Smooth muscle cell (in vitro differentiated cells): ENCODE data around the gene ZNF628. TPM values are rescaled to one million over a fixed set of nuclear protein-coding genes. Genes with fewer than 3 reads are reported as not detected.
A peak's percentile ranks its signal among the peaks of the same experiment; 100 is the strongest.

Source experiments
- DNase-seq: peaks from one replicate; lab custom pipeline; 2025; ENCODE audit not compliant: unreplicated experiment; lab: John Stamatoyannopoulos, UW
- H2AFZ ChIP-seq: fragments of 200-600 bp; sonication (generic); 2 replicates; pipeline ENCODE4 v1.6.0; 2016; ENCODE audit warnings: antibody characterized with exemption, low read depth, mild to moderate bottlenecking
- H3F3A ChIP-seq: fragments of 200-600 bp; sonication (generic); 2 replicates; pipeline ENCODE4 v1.6.0; 2017; ENCODE audit warnings: antibody characterized with exemption, low read depth
- H3K27ac ChIP-seq: fragments of 200-600 bp; sonication (generic); 2 replicates; pipeline ENCODE4 v1.5.1; 2016; ENCODE audit warnings: low read depth, mild to moderate bottlenecking
- H3K27me3 ChIP-seq: fragments of 200-600 bp; sonication (generic); 2 replicates; pipeline ENCODE4 v1.6.1; 2016; ENCODE audit warnings: low read depth, mild to moderate bottlenecking
- H3K36me3 ChIP-seq: fragments of 200-600 bp; sonication (generic); 2 replicates; pipeline ENCODE4 v1.5.1; 2016; ENCODE audit warnings: low read depth
- H3K4me1 ChIP-seq: fragments of 200-600 bp; sonication (generic); 2 replicates; pipeline ENCODE4 v1.5.1; 2016; ENCODE audit warnings: low read depth
- H3K4me2 ChIP-seq: fragments of 200-600 bp; sonication (generic); 2 replicates; pipeline ENCODE4 v1.6.0; 2016; ENCODE audit warnings: mild to moderate bottlenecking
- H3K4me3 ChIP-seq: fragments of 200-600 bp; sonication (generic); 2 replicates; pipeline ENCODE4 v1.5.1; 2016; ENCODE audit warnings: mild to moderate bottlenecking
- H3K79me2 ChIP-seq: fragments of 200-600 bp; sonication (generic); 2 replicates; pipeline ENCODE4 v1.6.0; 2016; ENCODE audit warnings: low read depth, mild to moderate bottlenecking
- H3K9ac ChIP-seq: fragments of 200-600 bp; sonication (generic); 2 replicates; pipeline ENCODE4 v1.6.0; 2016; ENCODE audit warnings: low read depth
- H3K9me3 ChIP-seq: fragments of 200-600 bp; sonication (generic); replicated peaks from 2 replicates; pipeline ENCODE4 v1.5.1; 2016; ENCODE audit warnings: low read depth
- H4K20me1 ChIP-seq: fragments of 200-600 bp; sonication (generic); 2 replicates; pipeline ENCODE4 v1.6.0; 2016; ENCODE audit warnings: low read depth
- WGBS: methylation state at CpG from one replicate; pipeline ENCODE4 v1.1.7; 2016; ENCODE audit warnings: low lambda C conversion rate; 5-methylcytosine and 5-hydroxymethylcytosine counted together
- polyA plus RNA-seq: library from polyadenylated mRNA; unstranded; fragments of >200 nt; fragmentation: Nextera tagmentation; extraction: Ambion mirVana; gene quantifications from 2 replicates; pipeline ENCODE4 v1.2.1, GENCODE V29; 2016
- total RNA-seq: library from RNA; depleted of rRNA; stranded (reverse); fragments of >200 nt; gene quantifications from 2 replicates; pipeline ENCODE4 v1.2.3, GENCODE V29; 2014
- TF ChIP-seq, protein P1 (sequence below): fragments of 200-600 bp; sonication (generic); IDR thresholded peaks from 2 replicates; pipeline ENCODE4 v1.5.1; 2017; ENCODE audit warnings: borderline replicate concordance, mild to moderate bottlenecking, antibody characterized with exemption; ENCODE audit not compliant: insufficient read depth, poor library complexity, severe bottlenecking

Gene ZNF628
- total and polyA plus RNA-seq, 2 experiments from 2014 or later, result 1.3 to 2.6 TPM

DNA sequence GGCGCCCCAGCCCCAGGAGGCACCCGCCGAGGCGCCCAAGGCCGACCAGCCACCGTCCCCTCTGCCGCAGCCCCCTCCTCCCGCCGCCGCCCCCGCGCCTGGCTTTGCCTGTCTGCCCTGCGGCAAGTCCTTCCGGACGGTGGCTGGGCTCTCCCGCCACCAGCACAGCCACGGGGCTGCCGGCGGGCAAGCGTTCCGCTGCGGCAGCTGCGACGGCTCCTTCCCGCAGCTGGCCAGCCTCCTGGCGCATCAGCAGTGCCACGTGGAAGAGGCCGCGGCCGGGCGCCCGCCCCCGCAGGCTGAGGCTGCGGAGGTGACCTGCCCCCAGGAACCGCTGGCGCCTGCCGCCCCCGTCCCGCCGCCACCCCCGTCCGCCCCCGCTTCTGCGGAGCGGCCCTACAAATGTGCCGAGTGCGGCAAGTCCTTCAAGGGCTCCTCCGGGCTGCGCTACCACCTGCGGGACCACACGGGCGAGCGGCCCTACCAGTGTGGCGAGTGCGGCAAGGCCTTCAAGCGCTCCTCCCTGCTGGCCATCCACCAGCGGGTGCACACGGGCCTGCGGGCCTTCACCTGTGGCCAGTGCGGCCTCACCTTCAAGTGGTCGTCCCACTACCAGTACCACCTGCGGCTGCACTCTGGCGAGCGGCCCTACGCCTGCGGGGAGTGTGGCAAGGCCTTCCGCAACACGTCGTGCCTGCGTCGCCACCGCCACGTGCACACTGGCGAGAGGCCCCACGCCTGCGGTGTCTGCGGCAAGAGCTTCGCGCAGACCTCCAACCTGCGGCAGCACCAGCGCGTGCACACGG is 5.9 kb downstream of the ZNF628 start:
- Histone ChIP-seq H3K79me2 (peaks cover 25% of the 10 kb centered on the region), H3K4me2 (no peak overlapping the region), H3K4me3 (no peak overlapping the region), H3K4me1 (peaks cover 28% of the 10 kb centered on the region), H3K9me3 (no peaks in the 10 kb centered on the region), H3F3A (peaks cover 12% of the 10 kb centered on the region), H3K9ac (no peak overlapping the region), H2AFZ (no peak overlapping the region), H4K20me1 (no peaks in the 10 kb centered on the region), H3K27me3 (no peaks in the 10 kb centered on the region), H3K27ac (no peak overlapping the region), H3K36me3 (no peaks in the 10 kb centered on the region)
- DNase-seq, result no peak
- 85% methylated on average over 70 of the region's 83 CpGs for WGBS
- TF ChIP-seq, protein P1, sequence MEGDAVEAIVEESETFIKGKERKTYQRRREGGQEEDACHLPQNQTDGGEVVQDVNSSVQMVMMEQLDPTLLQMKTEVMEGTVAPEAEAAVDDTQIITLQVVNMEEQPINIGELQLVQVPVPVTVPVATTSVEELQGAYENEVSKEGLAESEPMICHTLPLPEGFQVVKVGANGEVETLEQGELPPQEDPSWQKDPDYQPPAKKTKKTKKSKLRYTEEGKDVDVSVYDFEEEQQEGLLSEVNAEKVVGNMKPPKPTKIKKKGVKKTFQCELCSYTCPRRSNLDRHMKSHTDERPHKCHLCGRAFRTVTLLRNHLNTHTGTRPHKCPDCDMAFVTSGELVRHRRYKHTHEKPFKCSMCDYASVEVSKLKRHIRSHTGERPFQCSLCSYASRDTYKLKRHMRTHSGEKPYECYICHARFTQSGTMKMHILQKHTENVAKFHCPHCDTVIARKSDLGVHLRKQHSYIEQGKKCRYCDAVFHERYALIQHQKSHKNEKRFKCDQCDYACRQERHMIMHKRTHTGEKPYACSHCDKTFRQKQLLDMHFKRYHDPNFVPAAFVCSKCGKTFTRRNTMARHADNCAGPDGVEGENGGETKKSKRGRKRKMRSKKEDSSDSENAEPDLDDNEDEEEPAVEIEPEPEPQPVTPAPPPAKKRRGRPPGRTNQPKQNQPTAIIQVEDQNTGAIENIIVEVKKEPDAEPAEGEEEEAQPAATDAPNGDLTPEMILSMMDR, result no peak

DNA sequence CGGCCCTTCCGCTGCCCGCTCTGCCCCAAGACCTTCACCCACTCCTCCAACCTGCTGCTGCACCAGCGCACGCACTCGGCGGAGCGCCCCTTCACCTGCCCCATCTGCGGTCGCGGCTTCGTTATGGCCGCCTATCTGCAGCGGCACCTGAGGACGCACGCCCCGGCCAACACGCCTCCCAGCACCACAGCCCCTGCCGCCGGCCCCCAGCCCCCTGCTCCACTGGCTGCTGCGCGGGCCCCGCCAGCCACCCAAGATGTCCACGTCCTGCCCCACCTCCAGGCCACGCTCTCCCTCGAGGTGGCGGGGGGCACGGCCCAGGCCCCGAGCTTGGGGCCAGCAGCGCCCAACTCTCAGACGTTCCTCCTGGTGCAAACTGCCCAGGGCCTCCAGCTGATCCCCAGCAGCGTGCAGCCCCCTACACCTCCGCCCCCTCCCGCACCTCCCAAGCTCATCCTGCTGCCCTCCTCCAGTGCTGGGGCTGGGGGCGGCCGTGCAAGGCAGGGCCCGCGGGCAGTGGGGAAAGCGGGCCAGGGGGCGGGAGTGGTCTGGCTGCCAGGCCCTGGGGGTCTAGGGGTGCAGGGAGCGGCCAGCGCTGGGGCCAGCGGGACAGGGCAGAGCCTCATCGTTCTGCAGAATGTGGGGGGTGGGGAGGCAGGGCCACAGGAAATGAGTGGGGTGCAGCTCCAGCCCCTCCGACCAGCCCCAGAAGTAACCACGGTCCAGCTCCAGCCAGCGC is 6.7 kb downstream of the ZNF628 start:
- no peaks in the 10 kb centered on the region for H4K20me1 ChIP-seq
- no peak overlapping the region for H3K27ac ChIP-seq
- H3K9me3 ChIP-seq, result no peaks in the 10 kb centered on the region
- no peak overlapping the region for H3K9ac ChIP-seq
- no peak overlapping the region for H2AFZ ChIP-seq
- H3F3A ChIP-seq, result peaks cover 12% of the 10 kb centered on the region
- no peak overlapping the region for H3K4me2 ChIP-seq
- WGBS, result 96% methylated on average over 18 of the region's 47 CpGs
- H3K36me3 ChIP-seq, result no peaks in the 10 kb centered on the region
- no peak overlapping the region for H3K4me3 ChIP-seq
- H3K27me3 ChIP-seq, result no peaks in the 10 kb centered on the region
- TF ChIP-seq, protein P1, result no peak
- peaks cover 28% of the 10 kb centered on the region for H3K4me1 ChIP-seq
- DNase-seq, result no peak
- peaks cover 17% of the 10 kb centered on the region for H3K79me2 ChIP-seq

DNA sequence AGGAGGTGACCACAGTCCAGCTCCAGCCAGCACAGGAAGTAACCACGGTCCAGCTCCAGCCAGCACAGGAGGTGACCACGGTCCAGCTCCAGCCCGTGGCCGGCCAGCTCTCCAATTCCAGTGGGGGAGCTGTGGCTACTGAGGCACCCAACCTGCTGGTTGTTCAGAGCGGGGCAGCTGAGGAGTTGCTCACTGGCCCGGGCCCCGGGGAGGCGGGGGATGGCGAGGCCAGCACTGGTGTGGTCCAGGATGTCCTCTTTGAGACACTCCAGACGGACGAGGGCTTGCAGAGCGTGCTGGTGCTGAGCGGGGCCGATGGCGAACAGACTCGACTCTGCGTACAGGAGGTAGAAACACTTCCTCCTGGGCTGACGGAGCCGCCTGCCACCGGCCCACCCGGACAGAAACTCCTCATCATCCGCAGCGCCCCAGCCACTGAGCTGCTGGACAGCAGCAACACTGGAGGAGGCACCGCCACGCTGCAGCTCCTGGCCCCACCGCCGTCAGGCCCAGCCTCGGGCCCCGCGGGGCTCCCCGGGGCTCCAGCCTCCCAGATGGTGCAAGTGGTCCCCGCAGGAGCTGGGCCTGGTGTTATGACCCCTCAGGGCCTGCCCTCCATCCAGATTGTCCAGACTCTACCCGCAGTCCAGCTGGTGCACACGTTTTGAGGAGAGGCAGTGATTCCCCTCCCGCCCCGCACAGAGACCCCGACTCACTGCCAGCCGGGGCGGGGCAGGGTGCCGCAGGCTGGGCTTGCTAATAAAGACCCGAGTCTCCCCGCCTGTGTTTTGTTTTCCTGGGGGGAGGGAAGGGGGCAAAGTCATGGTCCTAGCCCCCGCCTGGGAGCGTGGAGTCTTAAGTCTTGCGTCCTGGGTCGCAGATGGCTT is 7.5 kb downstream of the ZNF628 start:
- Histone ChIP-seq H3K9me3 (no peaks in the 10 kb centered on the region), H3K4me3 (peak overlapping the region; percentile 85), H4K20me1 (no peaks in the 10 kb centered on the region), H3K27me3 (no peaks in the 10 kb centered on the region), H3K79me2 (peaks cover 11% of the 10 kb centered on the region), H3K36me3 (no peaks in the 10 kb centered on the region), H3K4me1 (peaks cover 28% of the 10 kb centered on the region), H3K27ac (peak overlapping the region; percentile 96), H2AFZ (no peak overlapping the region), H3K9ac (peak overlapping the region; percentile 96), H3K4me2 (peak overlapping the region; percentile 99), H3F3A (peaks cover 12% of the 10 kb centered on the region)
- 90% methylated on average over 45 of the region's 46 CpGs for WGBS
- DNase-seq, result no peak
- TF ChIP-seq, protein P1, result no peak
